HCT116 (cell line): Measurements from ENCODE around the gene CREG1. TPM values are rescaled to one million over a fixed set of nuclear protein-coding genes. Genes with fewer than 3 reads are reported as not detected.

Experiments used
- ATAC-seq: fragments of 200-7000 bp; cut with Tn5 transposase; 2 replicates; pipeline ENCODE4 v1.9.1; 2020; ENCODE audit warnings: mild to moderate bottlenecking, moderate library complexity
- BruUV-seq: library from RNA; stranded (reverse); fragments of 400-500 nt; replicated peaks from 2 replicates; lab custom pipeline; 2021; lab: Mats Ljungman, UMichigan
- CTCF ChIA-PET: fragments of 300-600 bp; sonication (Branson Sonifier 250); formaldehyde crosslinking; loops from one replicate; lab custom pipeline; 2021; ENCODE audit warnings: antibody characterized with exemption; lab: Charles Lee
- POLR2A ChIA-PET: fragments of 300-600, 350-600 bp; sonication (Branson Sonifier 250); formaldehyde crosslinking; loops from one replicate; lab custom pipeline; 2021; ENCODE audit warnings: antibody characterized with exemption; lab: Charles Lee
- RAD21 ChIA-PET, 2 experiments: fragments of 300-600 bp; sonication (Branson Sonifier 250); formaldehyde crosslinking; loops; one replicate each; lab custom pipeline; 2023; ENCODE audit warnings: low total read pairs in 2 of 2; ENCODE audit not compliant: uncharacterized antibody in 2 of 2, unreplicated experiment in 2 of 2, low non-redundant PET in 1 of 2; lab: Charles Lee
- DNase-seq: peaks from one replicate; pipeline ENCODE4 v3.0.0-alpha.2; 2010; ENCODE audit warnings: low read depth, low spot score
- H2AFZ ChIP-seq: fragments of 200-600 bp; shearing (Covaris generic), sonication (generic); 2 replicates; pipeline ENCODE4 v1.6.1; 2017; ENCODE audit warnings: low read depth, mixed run types, mixed read lengths, antibody characterized with exemption, low read length; ENCODE audit not compliant: poor library complexity, severe bottlenecking
- H3K27ac ChIP-seq: 2 replicates; pipeline ENCODE4 v1.5.1; 2012; ENCODE audit warnings: low read depth, low read length
- H3K27me3 ChIP-seq: fragments of 200-600 bp; sonication (generic); 2 replicates; pipeline ENCODE4 v1.6.1; 2016; ENCODE audit warnings: mixed run types, low read length, mixed read lengths; ENCODE audit not compliant: insufficient read depth
- H3K36me3 ChIP-seq, 2 experiments: fragments of 200-500 bp in 1 of 2; fragments of 200-600 bp in 1 of 2; sonication (Bioruptor generic) in 1 of 2; sonication (generic) in 1 of 2; 2 replicates each; pipeline versions ENCODE4 v1.5.1 to v1.6.1; 2014 to 2016; ENCODE audit warnings: low read length in 2 of 2, inconsistent platforms in 1 of 2, mixed read lengths in 1 of 2, mixed run types in 1 of 2; ENCODE audit not compliant: insufficient read depth in 2 of 2, control insufficient read depth in 1 of 2
- H3K4me1 ChIP-seq, 2 experiments: fragments of 200-600 bp in 1 of 2; sonication (generic) in 1 of 2; 2 replicates each; pipeline versions ENCODE4 v1.5.1 to v1.6.1; 2012 to 2017; ENCODE audit warnings: low read length in 2 of 2, inconsistent platforms in 1 of 2, mild to moderate bottlenecking in 1 of 2, mixed read lengths in 1 of 2, mixed run types in 1 of 2, moderate library complexity in 1 of 2; ENCODE audit not compliant: insufficient read depth in 2 of 2, control insufficient read depth in 1 of 2
- H3K4me2 ChIP-seq: fragments of 200-600 bp; sonication (generic); 2 replicates; pipeline ENCODE4 v1.6.1; 2017; ENCODE audit warnings: mixed run types, low read length, mixed read lengths
- H3K4me3 ChIP-seq, 2 experiments: fragments of 200-600 bp in 1 of 2; sonication (generic) in 1 of 2; replicated peaks in 1 of 2; 2 replicates each; pipeline ENCODE4 v1.5.1; 2011 to 2016; ENCODE audit warnings: low read length in 2 of 2, control low read depth in 1 of 2, low read depth in 1 of 2, mild to moderate bottlenecking in 1 of 2, mixed read lengths in 1 of 2, mixed run types in 1 of 2
- H3K79me2 ChIP-seq: fragments of 200-600 bp; sonication (generic); 2 replicates; pipeline ENCODE4 v1.6.1; 2017; ENCODE audit warnings: mild to moderate bottlenecking, mixed run types, low read length, moderate library complexity, mixed read lengths; ENCODE audit not compliant: insufficient read depth
- H3K9ac ChIP-seq: fragments of 200-600 bp; sonication (generic); 2 replicates; pipeline ENCODE4 v1.6.1; 2016; ENCODE audit warnings: low read length, mixed read lengths
- H3K9me2 ChIP-seq: fragments of 200-600 bp; sonication (generic), shearing (Covaris generic); 2 replicates; pipeline ENCODE4 v1.6.1; 2017; ENCODE audit warnings: mixed run types, mild to moderate bottlenecking, moderate library complexity; ENCODE audit not compliant: insufficient read depth
- H3K9me3 ChIP-seq, 2 experiments: fragments of 200-500 bp in 1 of 2; fragments of 200-600 bp in 1 of 2; sonication (Bioruptor generic) in 1 of 2; sonication (generic) in 1 of 2; 2 replicates each; pipeline ENCODE4 v1.6.1; 2014 to 2017; ENCODE audit warnings: low read length in 2 of 2, mixed read lengths in 2 of 2, inconsistent platforms in 1 of 2, low read depth in 1 of 2, mild to moderate bottlenecking in 1 of 2, mixed run types in 1 of 2, moderate library complexity in 1 of 2; ENCODE audit not compliant: control insufficient read depth in 1 of 2, insufficient read depth in 1 of 2
- H4K20me1 ChIP-seq: fragments of 200-600 bp; sonication (generic), shearing (Covaris generic); 2 replicates; pipeline ENCODE4 v1.6.1; 2017; ENCODE audit warnings: mixed run types, mild to moderate bottlenecking, moderate library complexity; ENCODE audit not compliant: insufficient read depth
- CBX3 ChIP-seq: IDR thresholded peaks from 2 replicates; pipeline ENCODE4 v1.6.1; 2012; ENCODE audit warnings: low read depth
- CTCF ChIP-seq, 3 experiments: fragments of 200-600 bp in 1 of 3; sonication (generic) in 1 of 3; IDR thresholded peaks in 2 of 3; conservative IDR thresholded peaks in 1 of 3; 2 replicates each; pipeline ENCODE4 v1.5.1; 2012 to 2017; ENCODE audit warnings: low read depth in 2 of 3, low read length in 2 of 3, antibody characterized with exemption in 1 of 3, borderline replicate concordance in 1 of 3, control low read depth in 1 of 3, mild to moderate bottlenecking in 1 of 3, mixed read lengths in 1 of 3, mixed run types in 1 of 3, moderate library complexity in 1 of 3; ENCODE audit not compliant: insufficient read depth in 1 of 3
- EZH2phosphoT487 ChIP-seq: fragments of 200-600 bp; IDR thresholded peaks from 2 replicates; pipeline ENCODE4 v1.6.1; 2018; ENCODE audit warnings: antibody characterized with exemption, borderline replicate concordance
- JUND ChIP-seq: IDR thresholded peaks from 2 replicates; pipeline ENCODE4 v1.6.1; 2012
- MAX ChIP-seq: IDR thresholded peaks from 2 replicates; pipeline ENCODE4 v1.6.1; 2012
- POLR2A ChIP-seq: IDR thresholded peaks from 2 replicates; pipeline ENCODE4 v1.7.0; 2011; ENCODE audit warnings: borderline replicate concordance; ENCODE audit not compliant: insufficient read depth, insufficient read length; ENCODE audit errors: extremely low read depth
- POLR2AphosphoS5 ChIP-seq: IDR thresholded peaks from 2 replicates; pipeline ENCODE4 v1.6.1; 2011; ENCODE audit warnings: mild to moderate bottlenecking, low read depth, low read length, moderate library complexity
- SRF ChIP-seq: IDR thresholded peaks from 2 replicates; pipeline ENCODE4 v1.6.1; 2012; ENCODE audit warnings: low read depth
- YY1 ChIP-seq: IDR thresholded peaks from 2 replicates; pipeline ENCODE4 v1.6.1; 2011; ENCODE audit warnings: low read length, low read depth, moderate library complexity, mild to moderate bottlenecking; ENCODE audit not compliant: insufficient replicate concordance; ENCODE audit errors: extremely low read depth
- ZBTB33 ChIP-seq: IDR thresholded peaks from 2 replicates; pipeline ENCODE4 v1.6.1; 2011; ENCODE audit warnings: mild to moderate bottlenecking, low read length, moderate library complexity; ENCODE audit not compliant: insufficient replicate concordance; ENCODE audit errors: extremely low read depth
- ZFX ChIP-seq: fragments of 450-650 bp; IDR thresholded peaks from 2 replicates; pipeline ENCODE4 v1.6.1; 2017
- ZNF274 ChIP-seq: fragments of 200-500 bp; sonication (Bioruptor generic); IDR thresholded peaks from 2 replicates; pipeline ENCODE4 v1.6.1; 2014; ENCODE audit warnings: mild to moderate bottlenecking, low read depth, low read length, inconsistent platforms
- intact Hi-C: fragments of 100-400 bp; cut with micrococcal nuclease; formaldehyde crosslinking; loops from 2 replicates; pipeline ENCODE4 v1.10.0; 2022
- total RNA-seq: library from RNA; stranded (reverse); gene quantifications from one replicate; pipeline ENCODE4 v1.2.1, GENCODE V29; 2021; ENCODE audit not compliant: unreplicated experiment

The CREG1 gene
- total RNA-seq, 1 experiment from 2014 or later = 55.7 TPM

- RAD21 ChIA-PET = no interaction called here
- Histone ChIP-seq H3K4me2 (no peak overlapping the region), H3K27me3 (no peaks in the 10 kb centered on the region; the same call in 1 of the 2 replicates), H3K9me2 (no peaks in the 10 kb centered on the region), H3K9me3 (no peaks in the 10 kb centered on the region), H3K9ac (no peak overlapping the region), H3K79me2 (no peaks in the 10 kb centered on the region), H3K4me3 (no peak overlapping the region), H2AFZ (no peak overlapping the region), H3K36me3 (no peaks in the 10 kb centered on the region), H3K4me1 (no peaks in the 10 kb centered on the region)
- CTCF ChIA-PET = interaction anchor here (1.2 to 1.6 kb wide), 2 partner anchors 9 to 473 kb away, joined by 3 read pairs; no protein-coding TSS in a partner anchor
- no peak for DNase-seq
- no TSS peak for BruUV-seq
- POLR2A ChIA-PET = interaction anchor here (1.6 kb wide), 1 partner anchor 265 kb away, joined by 4 read pairs; no protein-coding TSS in a partner anchor
- ATAC-seq = no peak
- no peak for TF ChIP-seq JUND
- TF ChIP-seq, all 23 proteins: peak for 0
- intact Hi-C loops = loop anchor here (2.0 to 5.0 kb wide), 3 partner anchors 90 to 466 kb away; partner anchors contain the start of gene POU2F1
- no peaks in the 10 kb centered on the region for H4K20me1 ChIP-seq
- no peak overlapping the region for H3K27ac ChIP-seq
These were observed 21.2 kb downstream of the CREG1 start for GRCh38 chr1:167532375-167532774.

- Histone ChIP-seq H3K36me3 (no peaks in the 10 kb centered on the region), H3K79me2 (no peaks in the 10 kb centered on the region), H3K4me1 (no peaks in the 10 kb centered on the region), H3K27ac (no peak overlapping the region), H4K20me1 (no peaks in the 10 kb centered on the region), H3K27me3 (no peaks in the 10 kb centered on the region; the same call in 1 of the 2 replicates), H3K9ac (no peak overlapping the region), H3K4me2 (no peak overlapping the region), H3K9me2 (no peaks in the 10 kb centered on the region), H3K9me3 (no peaks in the 10 kb centered on the region), H2AFZ (no peak overlapping the region), H3K4me3 (no peak overlapping the region)
- ChIA-PET POLR2A (no interaction called here), RAD21 (no interaction called here), CTCF (interaction anchor here (1.5 kb wide), 1 partner anchor 10 kb away, joined by 4 read pairs; no protein-coding TSS in a partner anchor)
- TF ChIP-seq EZH2phosphoT487 (no peak), ZNF274 (no peak), POLR2AphosphoS5 (no peak), JUND (no peak), MAX (no peak), CBX3 (no peak), ZBTB33 (no peak), CTCF (IDR thresholded peaks at IDR 0.05 in 2 of 3, conservative IDR thresholded peaks at IDR 0.05 in 1 of 3; ENCODE audit: borderline replicate concordance in 1 of 3, insufficient read depth in 1 of 3, low read depth in 2 of 3, low read length in 2 of 3) (no peak), POLR2A (no peak), YY1 (no peak), ZFX (no peak), SRF (no peak)
- intact Hi-C loops = loop anchor here (5.0 kb wide), 2 partner anchors 88 to 308 kb away; partner anchors contain the start of gene POU2F1
- no peak for ATAC-seq
- BruUV-seq = no TSS peak
- DNase-seq = no peak
These were observed 23.6 kb downstream of the CREG1 start for GRCh38 chr1:167529829-167530474.
